Measurements from ENCODE around the gene SNX27.
"Not testable (repeated sequence)": the region's sequence is repeated elsewhere in the genome, so short reads cannot be mapped to it uniquely, and the experiment has no call there.

SNX27 gene

DNA sequence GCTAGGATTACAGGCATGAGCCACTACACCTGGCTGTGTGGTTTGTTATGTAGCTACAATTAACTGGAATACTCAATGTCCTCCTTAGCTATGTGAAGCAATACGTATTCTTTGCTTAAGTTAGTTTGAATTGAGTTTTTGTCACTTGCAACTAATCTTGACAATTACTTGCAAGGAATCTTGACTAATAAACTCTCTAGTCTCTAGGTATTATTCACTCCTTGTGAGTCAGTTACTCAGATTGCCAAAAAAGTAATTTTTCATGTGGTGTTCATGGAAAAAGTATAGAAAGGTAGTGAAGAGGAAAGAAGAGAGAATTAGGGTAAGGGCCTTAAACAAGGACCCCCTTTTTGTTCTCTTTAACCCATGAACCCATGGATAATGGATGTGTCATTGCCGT lies 7.6 kb upstream of the SNX27 start:
- DNase-seq (ENCODE audit: low spot score): no peak

DNA sequence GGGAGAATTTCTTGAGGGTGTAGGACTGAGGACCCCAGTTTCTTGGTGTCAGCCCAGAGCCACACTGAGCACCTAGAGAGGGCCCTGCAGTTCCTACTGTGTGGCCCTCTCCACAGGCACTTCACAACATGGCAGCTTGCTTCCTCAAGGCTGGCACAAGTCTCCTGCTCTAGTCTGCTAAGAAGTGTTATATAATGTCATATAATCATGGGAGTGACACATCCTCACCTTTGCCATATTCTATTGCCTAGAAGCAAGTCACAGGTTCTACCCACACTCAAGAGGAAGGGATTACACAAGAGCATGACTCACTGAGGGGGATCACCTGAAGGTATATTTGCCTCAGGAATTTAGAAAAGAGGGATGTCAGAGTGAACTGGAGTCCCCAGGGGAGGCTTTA lies 5.5 kb upstream of the SNX27 start:
- DNase-seq (ENCODE audit: low spot score): no peak

DNA sequence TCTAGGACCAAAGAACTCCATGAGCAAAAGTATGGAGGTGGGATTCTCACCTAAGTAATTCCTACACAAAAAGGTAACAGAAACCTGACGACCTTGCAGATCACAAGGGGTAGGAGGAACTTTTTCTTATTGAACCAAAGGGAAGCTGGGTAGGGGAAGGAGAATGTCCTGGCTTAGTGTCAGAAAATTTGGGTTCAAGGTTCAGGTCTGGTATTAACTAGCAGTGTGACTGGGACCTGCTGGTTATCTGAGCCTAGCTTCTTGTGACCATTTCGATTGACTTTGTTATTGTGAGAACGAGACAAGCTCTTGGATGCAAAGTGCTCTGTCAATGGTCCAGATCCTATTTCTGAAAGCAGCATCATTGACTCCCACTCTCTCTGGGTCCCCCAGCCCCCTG lies 5.0 kb upstream of the SNX27 start:
- no peak for DNase-seq (ENCODE audit: low spot score)

DNA sequence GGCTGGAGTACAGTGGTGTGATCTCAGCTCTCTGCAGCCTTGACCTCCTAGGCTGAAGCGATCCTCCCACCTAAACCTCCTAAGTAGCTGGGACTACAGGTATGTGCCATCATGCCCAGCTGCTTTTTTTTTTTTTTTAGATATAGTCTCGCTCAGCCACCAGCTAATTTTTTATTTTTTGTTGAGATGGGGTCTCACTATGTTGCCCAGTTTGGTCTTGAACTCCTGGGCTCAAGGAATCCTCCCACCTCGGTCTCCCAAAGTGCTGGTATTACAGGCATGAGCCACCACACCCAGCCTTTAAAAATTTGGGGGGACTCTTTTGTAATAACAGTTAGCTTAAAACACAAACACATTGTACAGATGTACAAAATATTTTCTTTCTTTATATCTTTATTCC lies 1.7 kb upstream of the SNX27 start:
- DNase-seq (ENCODE audit: low spot score): no peak

DNA sequence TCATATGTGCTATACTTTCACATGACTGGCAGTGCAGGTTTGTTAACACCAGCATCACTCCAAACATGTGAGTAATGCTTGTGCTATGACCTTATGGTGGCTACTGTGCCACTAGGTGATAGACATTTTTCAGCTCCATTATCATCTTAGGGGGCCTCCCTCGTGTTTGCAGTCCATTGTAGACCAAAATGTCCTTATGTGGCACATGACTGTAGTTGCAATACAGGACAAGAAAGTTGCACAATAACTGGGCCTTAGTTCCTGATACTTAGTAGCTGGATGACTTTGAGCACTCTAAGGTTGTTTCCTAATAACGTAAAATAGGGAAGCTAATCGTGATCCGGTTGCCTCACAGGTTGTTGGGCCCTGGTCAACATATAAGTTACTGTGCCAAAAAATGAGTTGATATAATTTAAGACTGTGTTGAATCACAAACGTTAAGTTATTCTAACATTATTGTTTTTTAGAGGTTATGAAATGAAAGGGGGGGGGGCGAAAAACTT lies 511 bp upstream of the SNX27 start:
- DNase-seq (ENCODE audit: low spot score): peak; percentile 24

DNA sequence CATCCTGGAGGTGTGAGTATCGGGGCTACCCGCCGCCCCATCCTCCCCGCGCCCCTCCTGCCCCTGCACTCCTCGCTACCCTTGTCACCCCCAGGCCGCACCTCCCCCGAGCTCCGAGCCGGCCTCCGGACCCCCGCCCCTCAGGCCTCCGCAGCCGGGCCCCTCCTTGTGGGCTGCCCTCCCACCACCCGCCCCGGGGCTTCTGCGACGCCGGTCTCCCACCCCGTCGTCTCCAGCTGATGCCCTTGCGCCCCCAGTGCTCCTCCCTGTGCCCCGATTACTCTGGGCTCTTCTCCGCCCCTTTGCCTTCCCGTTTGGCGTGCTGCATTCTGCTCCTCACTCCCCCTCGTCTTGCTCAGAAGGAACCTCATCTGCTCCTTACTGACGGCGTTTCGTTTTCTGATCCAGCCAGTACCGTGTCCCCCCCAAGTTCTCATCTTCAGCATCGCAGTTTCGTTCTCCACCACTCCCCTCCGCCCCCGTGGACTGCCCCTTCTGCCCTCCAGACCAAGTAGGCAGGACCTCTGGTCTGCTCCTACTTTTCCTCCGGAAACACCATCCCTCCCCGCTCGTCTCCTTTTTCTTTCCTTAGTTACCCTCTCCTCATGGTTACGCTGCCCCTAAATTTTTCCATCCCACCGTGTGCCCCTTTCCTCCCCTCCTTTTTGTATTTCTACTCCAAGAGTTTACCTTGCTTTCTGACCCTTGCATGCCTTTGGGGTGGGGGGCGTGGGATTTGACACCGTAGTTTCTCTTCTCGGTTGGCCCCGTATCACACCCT lies 841 bp downstream of the SNX27 start:
- peak; percentile 21 for DNase-seq (ENCODE audit: low spot score)

DNA sequence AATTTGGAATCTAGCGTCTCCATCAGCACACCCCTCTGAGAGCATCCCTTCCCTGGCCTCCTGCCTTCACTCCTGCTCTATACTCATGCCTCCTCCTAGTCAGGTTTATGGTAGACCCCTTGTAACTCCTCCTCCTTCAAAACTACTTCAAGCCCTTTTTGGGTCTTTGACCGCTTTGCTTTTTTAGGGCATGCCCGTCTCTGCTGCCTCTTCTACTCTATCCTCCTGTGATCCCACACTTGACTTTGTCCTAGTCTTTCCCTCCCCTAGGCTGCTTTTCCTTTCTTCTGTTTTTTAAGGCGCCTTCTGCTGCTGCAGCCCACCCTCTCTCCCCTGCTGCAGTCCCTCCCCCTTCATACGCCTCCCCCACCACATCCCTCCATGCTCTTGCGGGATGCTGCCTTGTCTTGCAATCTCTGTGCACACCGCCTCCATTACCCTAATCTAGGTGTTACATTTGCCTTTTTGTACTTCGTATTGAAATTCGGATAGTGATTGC lies 1.5 kb downstream of the SNX27 start:
- DNase-seq (ENCODE audit: low spot score): no peak

DNA sequence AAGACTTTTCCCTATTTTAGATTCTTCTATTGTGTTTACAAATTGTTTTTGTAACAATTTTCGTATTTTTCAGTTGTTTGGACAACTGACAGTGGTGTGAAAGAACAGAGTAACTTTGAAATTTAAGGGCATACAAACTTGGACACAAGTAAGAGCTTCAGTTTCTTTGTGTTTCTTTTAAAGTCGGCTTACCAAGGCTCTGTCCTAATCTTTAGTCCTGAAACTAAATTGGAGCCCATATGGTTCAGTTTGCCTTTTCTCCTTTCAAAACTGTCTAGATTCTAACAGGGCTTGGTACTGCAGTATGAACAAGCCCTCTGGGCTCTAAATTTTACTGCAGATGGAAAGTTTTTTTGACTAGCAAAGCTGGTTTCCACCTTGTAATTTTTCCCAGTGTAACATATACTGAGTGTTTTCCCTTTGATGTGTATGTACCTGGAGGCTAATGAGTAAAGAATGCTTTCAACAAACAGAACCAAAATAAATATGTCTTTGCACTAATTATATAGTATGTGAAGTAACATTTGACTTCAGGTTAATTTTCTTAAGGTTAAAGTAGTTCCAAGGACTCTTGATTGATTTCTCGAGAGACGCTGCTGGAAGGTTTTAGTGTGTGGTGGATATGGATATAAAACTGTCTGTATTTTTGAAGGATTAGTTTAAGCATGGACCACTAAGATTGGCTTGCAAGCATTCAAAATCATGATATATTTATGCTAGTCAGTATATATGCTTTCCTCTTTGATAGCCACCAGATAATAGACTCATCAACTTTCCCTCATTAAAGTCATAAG lies 4.1 kb downstream of the SNX27 start:
- no peak for DNase-seq (ENCODE audit: low spot score)

DNA sequence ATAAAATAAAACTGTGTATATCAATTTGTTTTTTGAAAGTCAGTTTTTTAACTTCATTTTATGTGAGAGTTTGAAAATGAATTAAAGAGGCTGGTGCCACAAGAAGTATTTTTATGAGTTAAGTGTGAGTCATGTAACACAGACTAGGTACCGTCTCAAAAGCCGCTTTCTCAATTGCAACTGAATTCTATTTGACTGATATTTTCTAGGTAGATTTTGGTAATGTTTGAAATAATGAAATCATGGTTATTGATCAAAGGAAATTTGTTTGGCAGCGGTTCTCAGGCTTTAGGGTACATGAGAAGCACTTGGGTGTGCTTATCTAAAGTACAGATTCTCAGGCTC lies 4.6 kb downstream of the SNX27 start:
- DNase-seq (ENCODE audit: low spot score): peak; percentile 11

DNA sequence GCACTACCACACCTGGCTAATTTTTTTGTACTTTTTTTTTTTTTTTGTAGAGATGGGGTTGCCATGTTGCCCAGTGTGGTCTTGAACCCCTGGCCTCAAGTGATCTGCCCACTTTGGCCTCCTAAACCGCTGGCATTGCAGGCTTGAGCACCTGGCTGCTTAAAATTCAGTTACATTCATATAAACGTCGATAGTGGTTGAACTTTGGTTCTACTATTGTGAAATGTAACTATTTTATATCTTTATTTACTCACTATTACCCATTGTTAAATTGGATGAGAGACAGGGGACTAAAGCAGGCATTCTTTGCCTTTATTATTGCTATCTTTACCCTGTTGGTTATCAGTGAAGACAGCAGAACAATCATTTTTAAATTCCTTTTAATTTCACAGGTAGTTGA lies 6.2 kb downstream of the SNX27 start:
- DNase-seq (ENCODE audit: low spot score): no peak

DNA sequence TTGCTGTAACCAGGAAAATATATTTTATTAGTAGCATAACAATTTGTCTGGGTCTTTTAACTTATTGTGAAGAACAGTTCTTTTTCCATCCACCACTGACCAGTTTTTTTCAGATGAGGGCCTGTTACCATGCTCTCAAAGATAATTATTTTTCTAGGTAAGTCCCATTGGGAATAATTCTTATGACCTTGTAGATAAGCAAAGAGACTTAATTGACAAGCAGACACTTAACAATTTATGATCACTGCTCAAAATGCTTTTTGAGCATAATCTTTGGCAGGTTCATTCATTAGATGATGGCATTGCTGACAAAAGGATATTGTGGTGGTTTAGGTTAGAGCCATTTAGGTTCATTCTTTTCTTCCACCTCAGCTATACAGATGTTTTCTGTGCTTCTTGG lies 6.6 kb downstream of the SNX27 start:
- DNase-seq (ENCODE audit: low spot score): no peak

DNA sequence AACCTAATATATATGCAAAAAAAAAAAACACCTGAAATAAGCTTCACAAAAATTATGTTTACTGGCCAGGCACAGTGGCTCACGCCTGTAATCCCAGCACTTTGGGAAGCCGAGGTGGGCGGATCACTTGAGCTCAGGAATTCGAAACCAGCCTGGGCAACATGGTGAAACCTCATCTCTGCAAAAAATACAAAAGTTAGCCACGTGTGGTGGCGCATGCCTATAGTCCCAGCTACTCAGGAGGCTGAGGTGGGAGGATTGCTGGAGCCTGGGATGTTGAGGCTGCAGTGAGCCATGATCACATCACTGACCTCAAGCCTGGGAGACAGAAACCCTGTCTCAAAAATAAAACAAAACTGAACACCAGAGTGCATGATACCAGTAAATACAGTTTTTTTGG lies 7.1 kb downstream of the SNX27 start:
- not testable (repeated sequence) for DNase-seq (ENCODE audit: low spot score)

DNA sequence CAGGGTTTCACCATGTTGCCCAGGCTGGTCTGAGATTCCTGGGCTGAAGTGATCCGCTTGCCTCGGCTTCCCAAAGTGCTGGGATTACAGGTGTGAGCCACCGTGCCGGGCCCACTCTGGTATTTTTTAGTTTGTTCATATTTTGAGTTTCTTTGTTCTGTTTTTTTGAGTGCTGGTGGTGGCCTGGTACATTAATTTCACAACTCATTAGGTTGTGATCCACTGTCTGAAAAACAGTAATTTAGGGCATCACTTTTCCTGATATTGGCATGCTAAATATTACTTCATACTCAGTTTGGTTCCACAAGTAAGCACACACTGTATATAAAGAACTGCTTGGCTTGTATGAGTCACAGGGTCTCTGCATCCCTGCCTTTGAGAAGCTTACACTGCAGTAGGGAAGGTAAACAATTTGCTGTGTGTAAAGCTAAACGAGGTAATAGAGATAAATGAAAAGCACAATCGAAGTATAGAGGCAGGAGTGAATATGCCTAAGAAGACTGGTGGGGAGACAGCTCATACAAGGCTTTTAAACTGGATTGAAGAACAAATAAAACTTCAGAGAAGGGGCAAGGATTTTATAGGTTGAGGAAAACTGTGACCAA lies 7.7 kb downstream of the SNX27 start:
- DNase-seq (ENCODE audit: low spot score): peak; percentile 14

DNA sequence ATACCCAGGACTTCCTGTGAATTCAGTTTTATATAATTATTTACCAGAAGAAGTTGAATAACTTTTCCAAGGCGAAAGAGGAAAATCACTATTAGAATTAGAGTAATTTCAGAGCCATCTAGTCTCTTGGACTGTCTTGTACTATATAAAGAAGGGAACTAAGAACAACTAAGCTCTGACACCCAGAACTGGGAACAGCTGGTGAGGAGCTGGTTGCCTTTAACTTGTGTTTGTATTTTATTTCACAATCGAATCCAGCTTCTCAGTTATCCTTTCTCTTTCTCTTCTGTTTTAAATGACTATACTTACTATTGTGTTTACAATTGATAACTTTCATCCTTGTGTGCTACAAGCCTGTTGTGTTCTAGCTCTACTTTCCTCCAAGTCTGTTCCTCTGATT lies 8.4 kb downstream of the SNX27 start:
- peak; percentile 12 for DNase-seq (ENCODE audit: low spot score)

DNA sequence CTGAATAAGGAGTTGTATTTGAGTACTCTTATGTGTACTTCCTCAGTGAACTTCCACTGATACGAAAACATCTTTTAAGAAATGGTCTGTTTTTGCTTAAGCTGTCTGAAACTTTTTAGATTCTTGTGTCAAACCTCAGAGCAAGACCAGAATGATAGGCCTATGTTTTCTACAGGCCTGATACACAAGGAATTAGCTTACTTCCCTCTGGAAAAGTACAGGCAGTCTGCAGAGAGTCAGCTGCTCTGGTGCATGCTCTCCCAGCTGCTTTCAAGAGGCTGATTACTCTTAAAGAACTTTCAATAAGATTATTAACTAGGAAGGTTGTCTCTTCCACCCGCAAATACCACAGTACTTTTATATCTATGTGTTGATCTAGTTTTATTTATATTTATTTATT lies 9.5 kb downstream of the SNX27 start:
- DNase-seq (ENCODE audit: low spot score): no peak

DNA sequence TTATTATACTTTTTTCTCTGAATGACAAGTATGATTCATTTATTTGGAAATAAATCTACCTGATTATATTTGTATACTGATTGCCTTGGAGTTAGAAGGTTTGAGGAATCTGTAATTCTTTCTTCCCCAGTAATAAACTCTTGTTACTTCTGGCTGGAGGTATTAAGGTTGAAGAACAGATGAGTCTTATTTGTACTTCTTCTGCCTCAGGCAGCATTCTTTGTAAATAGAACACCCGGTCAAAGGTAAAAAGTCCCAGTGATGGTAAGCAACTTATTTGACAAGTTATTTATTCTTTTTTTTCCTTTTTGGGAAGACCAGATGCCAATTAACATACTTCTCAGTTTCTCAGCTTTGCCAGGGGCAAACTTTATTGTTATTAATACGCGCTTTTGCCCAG lies 12.9 kb downstream of the SNX27 start:
- no peak for DNase-seq (ENCODE audit: low spot score)

DNA sequence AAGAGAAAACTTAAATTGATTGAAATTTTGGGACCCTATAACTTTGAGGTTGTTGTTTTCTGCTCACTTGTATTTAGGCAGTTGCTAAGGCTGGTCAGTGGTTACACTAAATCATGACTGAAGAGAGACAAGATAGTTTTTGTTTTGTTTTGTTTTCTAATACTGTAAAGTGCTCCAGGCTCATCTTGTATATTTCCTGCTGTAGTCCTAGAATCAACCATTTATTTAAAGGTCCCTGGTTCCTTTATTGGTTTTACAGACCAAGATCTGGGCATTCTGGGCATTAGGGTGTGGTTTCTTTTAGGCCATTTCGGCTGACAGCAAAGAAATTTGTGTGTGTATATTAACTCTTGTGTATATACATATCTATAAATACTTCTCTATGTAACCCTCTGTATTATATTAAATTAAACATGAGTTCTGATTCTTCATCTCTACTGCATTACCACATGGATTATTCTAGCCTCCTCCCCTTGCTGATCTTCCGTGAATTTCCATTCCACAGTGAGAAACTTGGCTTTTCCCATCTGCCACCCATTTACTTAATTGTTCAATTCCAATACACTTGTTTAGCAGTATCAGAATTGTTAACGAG lies 15.0 kb downstream of the SNX27 start:
- DNase-seq (ENCODE audit: low spot score): no peak

DNA sequence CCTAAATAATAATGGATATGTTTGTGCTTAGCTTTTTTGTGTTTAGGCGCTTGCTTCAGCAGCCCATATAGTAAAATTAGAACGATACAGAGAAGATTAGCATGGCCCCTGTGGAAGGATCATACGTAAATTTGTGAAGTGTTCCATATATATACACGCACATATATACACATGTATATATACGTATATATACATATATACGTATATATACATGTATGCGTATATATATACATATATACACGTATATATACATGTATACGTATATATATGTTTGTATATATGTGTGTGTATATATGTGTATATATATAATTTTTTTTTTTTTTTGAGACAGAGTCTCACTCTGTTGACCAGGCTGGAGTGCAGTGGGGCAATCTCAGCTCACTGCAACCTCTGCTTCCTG lies 17.4 kb downstream of the SNX27 start:
- DNase-seq (ENCODE audit: low spot score): no peak

DNA sequence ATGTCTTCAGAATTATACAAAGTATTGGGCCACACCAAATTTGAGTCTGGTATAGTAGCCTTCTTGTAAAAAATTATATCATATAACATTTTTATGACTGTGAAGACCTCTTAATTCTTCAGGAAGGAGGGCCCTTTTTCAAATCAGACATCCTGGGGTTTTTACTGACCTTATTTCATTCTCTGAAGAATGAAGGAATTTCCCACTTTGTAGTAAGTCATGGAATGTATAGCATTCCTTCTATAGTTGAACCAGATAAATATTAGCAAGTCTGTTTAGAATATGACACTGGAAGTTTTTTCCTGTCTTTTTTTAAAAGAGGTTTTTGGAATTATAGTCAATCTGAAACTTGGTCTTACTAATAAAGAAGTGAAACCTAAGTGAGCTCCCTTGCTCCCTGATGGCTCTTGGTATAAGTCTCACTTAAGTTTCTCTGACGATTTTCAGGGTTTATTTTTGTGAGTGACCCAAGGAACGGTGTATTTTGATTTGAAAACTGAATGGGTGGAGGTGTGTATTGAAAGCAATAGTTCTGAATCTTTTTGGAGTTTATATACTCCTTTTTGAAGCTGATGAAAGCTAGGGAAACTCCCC lies 23.7 kb downstream of the SNX27 start:
- DNase-seq (ENCODE audit: low spot score): no peak

DNA sequence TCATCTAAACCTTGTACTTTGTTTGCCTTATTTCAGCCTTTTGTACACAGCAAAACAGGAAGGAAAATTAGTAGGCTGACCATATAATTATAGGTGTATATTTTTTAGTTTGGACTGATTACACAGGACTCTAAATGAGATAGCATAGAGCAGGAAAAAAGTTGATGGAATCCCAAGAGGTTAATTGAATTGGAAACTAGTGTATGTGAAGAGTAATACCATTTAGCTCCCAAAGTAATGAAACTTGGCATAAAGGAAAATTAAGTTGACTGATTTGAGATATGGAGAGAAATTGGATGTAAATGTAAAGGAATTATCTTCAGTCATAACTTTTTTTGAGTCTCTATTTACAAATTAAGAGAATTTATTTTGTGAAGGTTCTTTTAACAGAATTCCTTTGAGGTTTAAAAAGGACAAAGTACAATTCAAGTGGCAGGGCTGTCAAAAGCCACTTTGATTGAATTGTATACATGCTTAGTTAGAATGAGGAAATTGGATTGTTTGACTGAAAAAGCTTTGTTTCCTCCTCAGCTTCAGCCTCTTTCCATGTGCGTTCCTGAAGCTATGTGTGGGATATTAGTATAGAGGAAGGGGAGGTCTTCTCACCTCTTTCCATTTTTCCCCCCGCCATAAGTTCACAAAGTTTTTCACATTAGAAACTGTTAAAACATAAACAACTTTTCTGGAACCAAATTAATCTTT lies 26.4 kb downstream of the SNX27 start:
- DNase-seq (ENCODE audit: low spot score): no peak

DNA sequence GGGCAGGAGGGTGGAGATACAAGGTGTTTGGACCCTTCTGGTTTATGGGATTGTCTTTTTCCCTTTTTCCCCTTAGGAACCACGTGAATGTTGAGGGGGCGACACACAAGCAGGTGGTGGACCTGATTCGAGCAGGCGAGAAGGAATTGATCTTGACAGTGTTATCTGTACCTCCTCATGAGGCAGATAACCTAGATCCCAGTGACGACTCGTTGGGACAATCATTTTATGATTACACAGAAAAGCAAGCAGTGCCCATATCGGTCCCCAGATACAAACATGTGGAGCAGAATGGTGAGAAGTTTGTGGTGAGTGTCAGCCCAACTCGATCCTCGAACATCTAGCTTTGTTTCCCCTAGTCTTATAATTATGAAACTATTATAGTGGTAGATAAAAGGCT lies 27.0 kb downstream of the SNX27 start:
- DNase-seq (ENCODE audit: low spot score): no peak

DNA sequence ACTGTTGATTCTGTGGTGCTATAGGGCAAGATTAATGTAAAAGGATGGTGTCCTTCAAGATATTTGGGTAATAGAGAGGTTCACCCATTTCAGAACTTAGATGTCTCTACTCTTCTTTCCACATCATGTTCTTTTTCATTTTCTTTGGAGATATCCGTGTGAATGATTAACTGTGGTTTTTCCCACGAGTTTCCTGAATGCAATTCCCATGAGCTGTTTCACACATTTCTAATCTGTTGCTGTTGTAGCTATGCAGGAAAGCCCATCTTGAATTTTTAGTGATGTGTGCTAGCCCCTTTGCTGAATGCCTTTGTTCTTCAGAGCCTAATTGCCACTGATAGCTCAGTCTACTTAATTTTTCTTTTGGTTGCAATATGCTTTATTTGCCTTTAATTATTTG lies 27.6 kb downstream of the SNX27 start:
- peak; percentile 28 for DNase-seq (ENCODE audit: low spot score)

Measured in AG08395 (cell line).